GM12878 (cell line): Measurements from ENCODE around the gene RASGEF1B. TPM values are rescaled to one million over a fixed set of nuclear protein-coding genes. Genes with fewer than 3 reads are reported as not detected.

Experiments used
- ATAC-seq: fragments of 200-7000 bp; cut with Tn5 transposase; 3 replicates; pipeline ENCODE4 v1.9.1; 2020; ENCODE audit warnings: mild to moderate bottlenecking, moderate library complexity
- BruUV-seq: library from RNA; stranded (reverse); fragments of 400-500 nt; replicated peaks from 2 replicates; lab custom pipeline; 2021; lab: Mats Ljungman, UMichigan
- CTCF ChIA-PET: fragments of 300-600 bp; sonication (Branson Sonifier 250); formaldehyde crosslinking; extraction: SDS; loops from one replicate; lab custom pipeline; 2021; ENCODE audit warnings: inconsistent platforms; lab: Yijun Ruan, JAX
- POLR2A ChIA-PET: fragments of 350-600 bp; formaldehyde crosslinking; extraction: SDS; loops from one replicate; lab custom pipeline; 2021; ENCODE audit warnings: inconsistent platforms; lab: Charles Lee
- RAD21 ChIA-PET: fragments of 300-600 bp; sonication (Branson Sonifier 250); formaldehyde crosslinking; loops from one replicate; lab custom pipeline; 2023; ENCODE audit warnings: antibody characterized with exemption; ENCODE audit not compliant: unreplicated experiment; lab: Charles Lee
- SMC1A ChIA-PET: fragments of 300-600 bp; sonication (Branson Sonifier 250); formaldehyde crosslinking; loops from one replicate; lab custom pipeline; 2023; ENCODE audit not compliant: unreplicated experiment, uncharacterized antibody; lab: Charles Lee
- DNase-seq: peaks from one replicate; pipeline ENCODE4 v3.0.0-alpha.2; 2011; ENCODE audit warnings: low read depth, low spot score
- FAIRE-seq: peaks from 3 replicates; lab custom pipeline; 2011; peaks lifted over from hg19 to GRCh38; lab: Jason Lieb, UNC
- H2AFZ ChIP-seq: 2 replicates; pipeline ENCODE4 v1.6.0; 2011; ENCODE audit warnings: low read depth, low read length, control low read depth; ENCODE audit not compliant: control insufficient read depth
- H3K27ac ChIP-seq: 2 replicates; pipeline ENCODE4 v1.5.1; 2011; ENCODE audit warnings: control low read depth; ENCODE audit not compliant: control insufficient read depth, insufficient read depth
- H3K27me3 ChIP-seq, 2 experiments: replicated peaks in 1 of 2; 2 replicates each; pipeline versions ENCODE4 v1.6.0 to v1.6.1; 2011; ENCODE audit warnings: low read length in 1 of 2; ENCODE audit not compliant: control insufficient read depth in 2 of 2, insufficient read depth in 2 of 2
- H3K36me3 ChIP-seq, 2 experiments: 2 replicates each; pipeline ENCODE4 v1.5.1; 2011; ENCODE audit warnings: low read length in 1 of 2; ENCODE audit not compliant: control insufficient read depth in 2 of 2, insufficient read depth in 2 of 2
- H3K4me1 ChIP-seq: 2 replicates; pipeline ENCODE4 v1.6.1; 2011; ENCODE audit warnings: mild to moderate bottlenecking, low read length, moderate library complexity, mixed read lengths; ENCODE audit not compliant: control insufficient read depth, insufficient read depth
- H3K4me2 ChIP-seq: 2 replicates; pipeline ENCODE4 v1.6.0; 2011; ENCODE audit warnings: control low read depth; ENCODE audit not compliant: control insufficient read depth, insufficient read depth
- H3K4me3 ChIP-seq: fragments of 200-600 bp; sonication (generic); 2 replicates; pipeline ENCODE4 v1.5.1; 2016
- H3K79me2 ChIP-seq: 2 replicates; pipeline ENCODE4 v1.6.0; 2011; ENCODE audit warnings: low read length; ENCODE audit not compliant: control insufficient read depth, insufficient read depth
- H3K9ac ChIP-seq: 2 replicates; pipeline ENCODE4 v1.8.0; 2011; ENCODE audit warnings: low read length, control low read depth, mixed read lengths; ENCODE audit not compliant: control insufficient read depth, insufficient read depth
- H3K9me3 ChIP-seq: replicated peaks from 3 replicates; pipeline ENCODE4 v1.5.1; 2011; ENCODE audit warnings: mild to moderate bottlenecking, low read length; ENCODE audit not compliant: control insufficient read depth, insufficient read depth
- H4K20me1 ChIP-seq: 2 replicates; pipeline ENCODE4 v1.6.0; 2011; ENCODE audit not compliant: control insufficient read depth, insufficient read depth
- HCFC1 ChIP-seq: fragments of 150-350 bp; IDR thresholded peaks from 2 replicates; pipeline ENCODE4 v1.6.1; 2014; ENCODE audit warnings: low read length
- HDGF ChIP-seq: fragments of 450-650 bp; IDR thresholded peaks from 2 replicates; pipeline ENCODE4 v1.6.1; 2016; ENCODE audit warnings: antibody characterized with exemption
- JUNB ChIP-seq: IDR thresholded peaks from 2 replicates; pipeline ENCODE4 v1.6.1; 2016; ENCODE audit warnings: antibody characterized with exemption, mild to moderate bottlenecking
- KDM1A ChIP-seq: fragments of 200-600 bp; sonication (generic); IDR thresholded peaks from 2 replicates; pipeline ENCODE4 v1.6.1; 2016; ENCODE audit warnings: borderline replicate concordance
- POU2F2 ChIP-seq: IDR thresholded peaks from 3 replicates; pipeline ENCODE4 v1.6.1; 2011; ENCODE audit warnings: low read depth, mild to moderate bottlenecking, low read length, borderline replicate concordance
- SMAD5 ChIP-seq: IDR thresholded peaks from 2 replicates; pipeline ENCODE4 v1.6.1; 2016; ENCODE audit warnings: antibody characterized with exemption, low read depth
- SP1 ChIP-seq: IDR thresholded peaks from one replicate; pipeline ENCODE4 v1.6.1; 2011; ENCODE audit warnings: low read depth, low read length
- SREBF2 ChIP-seq: IDR thresholded peaks from 2 replicates; pipeline ENCODE4 v1.6.1; 2012; ENCODE audit warnings: mild to moderate bottlenecking, low read length
- YBX1 ChIP-seq: fragments of 450-650 bp; IDR thresholded peaks from 2 replicates; pipeline ENCODE4 v1.6.1; 2016; ENCODE audit warnings: antibody characterized with exemption
- WGBS: methylation state at CpG from one replicate; pipeline ENCODE4 v1.1.6; 2016; ENCODE audit warnings: low lambda C conversion rate; ENCODE audit not compliant: insufficient replicate concordance, insufficient coverage; ENCODE audit errors: missing lambda C conversion rate; 5-methylcytosine and 5-hydroxymethylcytosine counted together
- in situ Hi-C: fragments of 300-500 bp; cut with MboI; formaldehyde crosslinking; loops from 9 replicates; pipeline ENCODE4 v1.14.3; 2018; ENCODE audit warnings: mixed read lengths
- intact Hi-C: fragments of 100-400 bp; cut with micrococcal nuclease; formaldehyde crosslinking; loops from one replicate; pipeline ENCODE4 v1.14.2; 2022; ENCODE audit not compliant: unreplicated experiment
- polyA plus RNA-seq, 11 experiments: library from polyadenylated mRNA; depleted of rRNA in 4 of 11; unstranded in 6 of 11; stranded (reverse) in 5 of 11; fragments of >200 nt; fragmentation: Nextera tagmentation in 4 of 11; fragmentation: Illumina TruSeq in 1 of 11; extraction: Ambion mirVana in 4 of 11; extraction: Trizol in 1 of 11; gene quantifications; 1 replicate in 1 of 11; 2 replicates in 10 of 11; pipeline versions ENCODE4 v1.2.1 to v1.2.3, GENCODE V29; 2011 to 2016; ENCODE audit warnings: inconsistent platforms in 2 of 11, missing spikeins in 2 of 11, low read depth in 1 of 11
- total RNA-seq, 4 experiments: library from RNA; depleted of rRNA in 3 of 4; stranded (reverse); fragments of >200 nt in 3 of 4; fragmentation: Illumina TruSeq in 1 of 4; extraction: Trizol in 1 of 4; gene quantifications; 2 replicates each; pipeline versions ENCODE4 v1.2.1 to v1.2.3, GENCODE V29; 2013 to 2021
- TF ChIP-seq, protein P1 (sequence below): IDR thresholded peaks from 2 replicates; pipeline ENCODE4 v1.6.1; 2011; ENCODE audit warnings: low read depth, low read length, improper control_type of control experiment, borderline replicate concordance
- TF ChIP-seq, protein P2 (sequence below): fragments of 450-650 bp; IDR thresholded peaks from 2 replicates; pipeline ENCODE4 v1.6.1; 2016; ENCODE audit warnings: mild to moderate bottlenecking, moderate library complexity, borderline replicate concordance
- TF ChIP-seq, protein P3 (sequence below): IDR thresholded peaks from 2 replicates; pipeline ENCODE4 v1.6.1; 2012; ENCODE audit warnings: mild to moderate bottlenecking, low read depth, low read length
- TF ChIP-seq, protein P4 (sequence below): fragments of 450-650 bp; formaldehyde crosslinking; IDR thresholded peaks from 2 replicates; pipeline ENCODE4 v1.5.0; 2022; ENCODE audit warnings: mild to moderate bottlenecking, missing genetic modification characterization

The RASGEF1B gene
- total and polyA plus RNA-seq, 10 of the 15 experiments (the other 5 are each of a cell fraction or from before 2014, with no cell fraction given), result 0.03 to 0.24 (median 0.10) TPM; not detected in 2

DNA sequence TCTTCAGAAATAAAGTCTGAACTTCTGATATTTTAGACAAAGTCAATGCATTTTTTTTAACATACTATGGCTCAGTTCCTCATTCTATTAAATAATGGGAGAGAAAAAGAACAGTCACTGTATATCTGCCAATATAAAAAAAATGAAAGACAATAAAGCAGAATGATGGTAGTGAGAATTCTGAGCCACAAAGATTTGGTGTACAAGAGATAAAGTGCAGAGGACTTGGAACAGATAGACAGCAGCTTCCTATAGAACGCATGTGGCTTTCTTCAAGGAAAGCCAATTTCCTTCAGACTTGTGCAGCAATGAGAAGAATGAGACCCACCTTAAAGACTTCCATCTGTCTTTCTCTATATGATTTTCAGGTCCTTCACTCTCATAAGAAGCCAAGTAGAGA is 39.7 kb downstream of the RASGEF1B start:
- H3K4me3 ChIP-seq, result no peak overlapping the region
- H4K20me1 ChIP-seq, result no peaks in the 10 kb centered on the region
- no peaks in the 10 kb centered on the region for H3K27me3 ChIP-seq
- intact Hi-C loops (no loop called here), in situ Hi-C loops (no loop called here)
- DNase-seq, result no peak
- no peak overlapping the region for H2AFZ ChIP-seq
- 85% methylated on average over 1 of the region's 1 CpG for WGBS
- H3K9ac ChIP-seq, result no peak overlapping the region
- no peak overlapping the region for H3K4me2 ChIP-seq
- ChIA-PET POLR2A (no interaction called here), CTCF (interaction anchor here (1.0 kb wide), 1 partner anchor 25 kb away, joined by 3 read pairs; no protein-coding TSS in a partner anchor), SMC1A (no interaction called here), RAD21 (no interaction called here)
- H3K9me3 ChIP-seq, result no peaks in the 10 kb centered on the region
- no peak overlapping the region for H3K27ac ChIP-seq
- no peaks in the 10 kb centered on the region for H3K36me3 ChIP-seq
- no peaks in the 10 kb centered on the region for H3K4me1 ChIP-seq
- no peaks in the 10 kb centered on the region for H3K79me2 ChIP-seq
- BruUV-seq, result no TSS peak
- FAIRE-seq, result no peak
- no peak for ATAC-seq
- TF ChIP-seq, protein P1, sequence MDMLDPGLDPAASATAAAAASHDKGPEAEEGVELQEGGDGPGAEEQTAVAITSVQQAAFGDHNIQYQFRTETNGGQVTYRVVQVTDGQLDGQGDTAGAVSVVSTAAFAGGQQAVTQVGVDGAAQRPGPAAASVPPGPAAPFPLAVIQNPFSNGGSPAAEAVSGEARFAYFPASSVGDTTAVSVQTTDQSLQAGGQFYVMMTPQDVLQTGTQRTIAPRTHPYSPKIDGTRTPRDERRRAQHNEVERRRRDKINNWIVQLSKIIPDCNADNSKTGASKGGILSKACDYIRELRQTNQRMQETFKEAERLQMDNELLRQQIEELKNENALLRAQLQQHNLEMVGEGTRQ, result no peak
- TF ChIP-seq POU2F2 (no peak), KDM1A (no peak), JUNB (no peak), HCFC1 (no peak), SP1 (no peak), SMAD5 (no peak), SREBF2 (no peak), HDGF (no peak), YBX1 (no peak)
- TF ChIP-seq, protein P2, sequence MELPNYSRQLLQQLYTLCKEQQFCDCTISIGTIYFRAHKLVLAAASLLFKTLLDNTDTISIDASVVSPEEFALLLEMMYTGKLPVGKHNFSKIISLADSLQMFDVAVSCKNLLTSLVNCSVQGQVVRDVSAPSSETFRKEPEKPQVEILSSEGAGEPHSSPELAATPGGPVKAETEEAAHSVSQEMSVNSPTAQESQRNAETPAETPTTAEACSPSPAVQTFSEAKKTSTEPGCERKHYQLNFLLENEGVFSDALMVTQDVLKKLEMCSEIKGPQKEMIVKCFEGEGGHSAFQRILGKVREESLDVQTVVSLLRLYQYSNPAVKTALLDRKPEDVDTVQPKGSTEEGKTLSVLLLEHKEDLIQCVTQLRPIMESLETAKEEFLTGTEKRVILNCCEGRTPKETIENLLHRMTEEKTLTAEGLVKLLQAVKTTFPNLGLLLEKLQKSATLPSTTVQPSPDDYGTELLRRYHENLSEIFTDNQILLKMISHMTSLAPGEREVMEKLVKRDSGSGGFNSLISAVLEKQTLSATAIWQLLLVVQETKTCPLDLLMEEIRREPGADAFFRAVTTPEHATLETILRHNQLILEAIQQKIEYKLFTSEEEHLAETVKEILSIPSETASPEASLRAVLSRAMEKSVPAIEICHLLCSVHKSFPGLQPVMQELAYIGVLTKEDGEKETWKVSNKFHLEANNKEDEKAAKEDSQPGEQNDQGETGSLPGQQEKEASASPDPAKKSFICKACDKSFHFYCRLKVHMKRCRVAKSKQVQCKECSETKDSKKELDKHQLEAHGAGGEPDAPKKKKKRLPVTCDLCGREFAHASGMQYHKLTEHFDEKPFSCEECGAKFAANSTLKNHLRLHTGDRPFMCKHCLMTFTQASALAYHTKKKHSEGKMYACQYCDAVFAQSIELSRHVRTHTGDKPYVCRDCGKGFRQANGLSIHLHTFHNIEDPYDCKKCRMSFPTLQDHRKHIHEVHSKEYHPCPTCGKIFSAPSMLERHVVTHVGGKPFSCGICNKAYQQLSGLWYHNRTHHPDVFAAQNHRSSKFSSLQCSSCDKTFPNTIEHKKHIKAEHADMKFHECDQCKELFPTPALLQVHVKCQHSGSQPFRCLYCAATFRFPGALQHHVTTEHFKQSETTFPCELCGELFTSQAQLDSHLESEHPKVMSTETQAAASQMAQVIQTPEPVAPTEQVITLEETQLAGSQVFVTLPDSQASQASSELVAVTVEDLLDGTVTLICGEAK, result no peak
- TF ChIP-seq, protein P3, sequence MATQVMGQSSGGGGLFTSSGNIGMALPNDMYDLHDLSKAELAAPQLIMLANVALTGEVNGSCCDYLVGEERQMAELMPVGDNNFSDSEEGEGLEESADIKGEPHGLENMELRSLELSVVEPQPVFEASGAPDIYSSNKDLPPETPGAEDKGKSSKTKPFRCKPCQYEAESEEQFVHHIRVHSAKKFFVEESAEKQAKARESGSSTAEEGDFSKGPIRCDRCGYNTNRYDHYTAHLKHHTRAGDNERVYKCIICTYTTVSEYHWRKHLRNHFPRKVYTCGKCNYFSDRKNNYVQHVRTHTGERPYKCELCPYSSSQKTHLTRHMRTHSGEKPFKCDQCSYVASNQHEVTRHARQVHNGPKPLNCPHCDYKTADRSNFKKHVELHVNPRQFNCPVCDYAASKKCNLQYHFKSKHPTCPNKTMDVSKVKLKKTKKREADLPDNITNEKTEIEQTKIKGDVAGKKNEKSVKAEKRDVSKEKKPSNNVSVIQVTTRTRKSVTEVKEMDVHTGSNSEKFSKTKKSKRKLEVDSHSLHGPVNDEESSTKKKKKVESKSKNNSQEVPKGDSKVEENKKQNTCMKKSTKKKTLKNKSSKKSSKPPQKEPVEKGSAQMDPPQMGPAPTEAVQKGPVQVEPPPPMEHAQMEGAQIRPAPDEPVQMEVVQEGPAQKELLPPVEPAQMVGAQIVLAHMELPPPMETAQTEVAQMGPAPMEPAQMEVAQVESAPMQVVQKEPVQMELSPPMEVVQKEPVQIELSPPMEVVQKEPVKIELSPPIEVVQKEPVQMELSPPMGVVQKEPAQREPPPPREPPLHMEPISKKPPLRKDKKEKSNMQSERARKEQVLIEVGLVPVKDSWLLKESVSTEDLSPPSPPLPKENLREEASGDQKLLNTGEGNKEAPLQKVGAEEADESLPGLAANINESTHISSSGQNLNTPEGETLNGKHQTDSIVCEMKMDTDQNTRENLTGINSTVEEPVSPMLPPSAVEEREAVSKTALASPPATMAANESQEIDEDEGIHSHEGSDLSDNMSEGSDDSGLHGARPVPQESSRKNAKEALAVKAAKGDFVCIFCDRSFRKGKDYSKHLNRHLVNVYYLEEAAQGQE, result no peak
- TF ChIP-seq, protein P4, sequence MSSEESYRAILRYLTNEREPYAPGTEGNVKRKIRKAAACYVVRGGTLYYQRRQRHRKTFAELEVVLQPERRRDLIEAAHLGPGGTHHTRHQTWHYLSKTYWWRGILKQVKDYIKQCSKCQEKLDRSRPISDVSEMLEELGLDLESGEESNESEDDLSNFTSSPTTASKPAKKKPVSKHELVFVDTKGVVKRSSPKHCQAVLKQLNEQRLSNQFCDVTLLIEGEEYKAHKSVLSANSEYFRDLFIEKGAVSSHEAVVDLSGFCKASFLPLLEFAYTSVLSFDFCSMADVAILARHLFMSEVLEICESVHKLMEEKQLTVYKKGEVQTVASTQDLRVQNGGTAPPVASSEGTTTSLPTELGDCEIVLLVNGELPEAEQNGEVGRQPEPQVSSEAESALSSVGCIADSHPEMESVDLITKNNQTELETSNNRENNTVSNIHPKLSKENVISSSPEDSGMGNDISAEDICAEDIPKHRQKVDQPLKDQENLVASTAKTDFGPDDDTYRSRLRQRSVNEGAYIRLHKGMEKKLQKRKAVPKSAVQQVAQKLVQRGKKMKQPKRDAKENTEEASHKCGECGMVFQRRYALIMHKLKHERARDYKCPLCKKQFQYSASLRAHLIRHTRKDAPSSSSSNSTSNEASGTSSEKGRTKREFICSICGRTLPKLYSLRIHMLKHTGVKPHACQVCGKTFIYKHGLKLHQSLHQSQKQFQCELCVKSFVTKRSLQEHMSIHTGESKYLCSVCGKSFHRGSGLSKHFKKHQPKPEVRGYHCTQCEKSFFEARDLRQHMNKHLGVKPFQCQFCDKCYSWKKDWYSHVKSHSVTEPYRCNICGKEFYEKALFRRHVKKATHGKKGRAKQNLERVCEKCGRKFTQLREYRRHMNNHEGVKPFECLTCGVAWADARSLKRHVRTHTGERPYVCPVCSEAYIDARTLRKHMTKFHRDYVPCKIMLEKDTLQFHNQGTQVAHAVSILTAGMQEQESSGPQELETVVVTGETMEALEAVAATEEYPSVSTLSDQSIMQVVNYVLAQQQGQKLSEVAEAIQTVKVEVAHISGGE (CRISPR knock-in tag), result no peak
